HG02943 (cell line): ENCODE results near the gene CEND1.

ENCODE experiments used
- ATAC-seq: cut with Tn5 transposase; IDR thresholded peaks from one replicate; pipeline ENCODE4 v1.9.1; 2021; ENCODE audit warnings: mild to moderate bottlenecking, low read depth, moderate library complexity; ENCODE audit not compliant: unreplicated experiment

CEND1 gene

DNA sequence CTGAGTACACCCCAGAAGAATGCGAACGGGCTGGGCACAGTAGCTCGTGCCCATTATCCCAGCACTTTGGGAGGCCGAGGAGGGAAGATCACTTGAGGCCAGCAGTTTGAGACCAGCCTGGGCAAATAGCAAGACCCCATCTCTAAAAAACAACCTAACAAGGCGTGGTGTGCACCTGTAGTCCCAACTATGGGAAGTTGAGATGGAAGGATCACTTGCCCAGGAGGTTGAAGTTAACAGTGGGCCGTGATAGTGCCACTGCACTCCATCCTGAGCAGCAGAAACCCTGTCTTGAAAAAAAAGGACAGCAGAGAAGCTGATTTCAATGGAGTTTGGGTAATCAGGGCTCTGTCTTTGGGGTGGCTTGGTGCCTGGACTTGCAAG is 23.2 kb upstream of the CEND1 start:
- no peak for ATAC-seq

GRCh38 chr11:812390-812789 is 22.5 kb upstream of the CEND1 start:
- no peak for ATAC-seq

DNA sequence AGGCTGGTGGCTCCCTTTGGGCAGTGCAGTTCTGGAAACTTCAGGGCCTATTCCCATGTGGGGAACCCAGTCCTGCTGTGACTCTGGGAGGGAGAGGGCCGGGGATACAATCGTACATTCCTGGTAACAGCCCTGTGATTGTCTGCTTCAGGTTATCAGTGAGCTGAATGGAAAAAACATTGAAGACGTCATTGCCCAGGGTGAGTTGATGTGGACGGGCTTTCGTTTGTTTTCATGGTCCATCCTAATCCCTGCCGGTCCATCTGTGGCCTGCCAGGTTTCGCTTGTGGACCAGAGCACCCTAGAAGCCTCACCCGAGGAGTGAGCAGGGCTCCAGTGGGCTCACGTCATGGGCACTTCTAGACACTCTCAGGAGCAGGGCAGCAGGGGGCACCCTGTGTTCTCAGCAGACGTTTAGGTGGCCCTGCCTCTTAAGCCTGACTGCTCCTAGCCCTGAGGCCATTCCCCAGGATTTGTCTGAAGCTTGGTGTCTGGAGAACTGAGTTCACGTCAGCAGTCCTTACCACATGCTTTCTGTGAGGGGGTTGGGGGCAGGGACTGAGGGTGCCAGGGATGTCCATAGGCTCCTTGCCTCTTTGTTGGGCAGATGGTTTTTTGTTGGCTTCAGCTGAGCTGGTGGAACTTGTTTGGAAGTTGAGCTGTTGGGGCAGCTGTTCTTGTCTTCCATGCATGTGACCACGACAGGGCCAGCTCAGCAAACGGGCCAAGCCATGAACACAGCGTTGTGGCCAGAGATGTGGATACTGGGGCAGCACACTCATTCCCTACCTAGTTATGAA is 21.8 kb upstream of the CEND1 start:
- ATAC-seq, result no peak

DNA sequence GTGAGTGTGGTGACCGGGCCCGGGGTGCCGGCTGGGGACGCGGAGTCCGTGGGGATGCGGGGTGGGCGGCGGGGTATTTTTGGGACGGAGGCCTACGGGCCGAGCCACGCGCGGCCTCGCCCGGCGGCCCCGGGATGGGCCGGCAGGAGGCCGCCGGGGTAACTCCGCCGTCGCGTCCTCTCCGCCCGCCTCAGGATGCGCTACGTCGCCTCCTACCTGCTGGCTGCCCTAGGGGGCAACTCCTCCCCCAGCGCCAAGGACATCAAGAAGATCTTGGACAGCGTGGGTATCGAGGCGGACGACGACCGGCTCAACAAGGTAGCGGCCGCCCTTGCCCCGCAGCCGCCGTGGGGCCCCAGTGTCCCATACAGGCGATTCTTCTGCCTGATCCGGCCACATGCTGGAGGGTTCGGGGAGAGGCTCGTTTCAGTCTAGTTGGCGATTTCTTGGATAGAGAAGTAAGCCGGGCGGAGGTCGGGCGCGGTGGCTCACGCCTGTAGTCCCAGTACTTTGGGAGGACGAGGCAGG is 20.2 kb upstream of the CEND1 start:
- no peak for ATAC-seq

DNA sequence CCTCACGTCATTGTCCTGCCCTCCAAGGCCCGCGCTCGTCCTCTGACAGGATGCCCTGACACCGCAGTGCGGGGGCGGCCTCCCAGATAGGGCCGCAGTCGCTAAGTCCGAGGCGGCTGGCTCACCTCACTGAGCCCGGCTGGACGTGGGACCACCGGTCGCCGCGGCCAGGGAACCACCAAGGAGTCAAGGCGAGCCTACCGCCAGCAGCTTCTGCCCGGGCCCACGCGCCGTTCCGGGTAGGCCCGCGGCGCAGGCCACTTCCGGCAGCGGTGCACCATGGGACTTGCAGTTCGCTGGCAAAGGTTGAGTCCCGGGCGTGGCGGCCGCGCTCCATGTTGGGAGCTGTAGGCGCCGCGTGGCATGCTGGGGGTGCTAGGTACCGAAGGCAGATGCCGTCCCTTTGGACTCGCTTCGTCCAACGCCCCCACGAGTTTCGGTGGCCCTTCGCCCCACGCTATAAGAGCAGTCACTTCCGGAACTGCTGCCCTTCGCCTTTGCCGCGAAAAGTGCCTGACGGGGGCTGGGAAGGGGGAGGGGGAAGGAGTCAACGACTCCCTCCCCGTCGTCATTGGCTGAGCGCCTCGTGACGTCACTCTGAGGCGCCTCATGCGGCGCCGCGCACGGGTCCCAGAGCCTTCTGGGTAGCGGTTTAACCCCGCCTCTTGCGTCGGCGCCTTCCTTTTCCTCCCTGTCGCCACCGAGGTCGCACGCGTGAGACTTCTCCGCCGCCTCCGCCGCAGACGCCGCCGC is 19.6 kb upstream of the CEND1 start, which contains the start of gene RPLP2:
TSS of gene RPLP2 (plus strand) at position 681 of the 753 bp plus-strand sequence. CDS start 268 bp downstream, outside the sequence.
- peak; percentile 71 for ATAC-seq

- ATAC-seq, result no peak
Measured at GRCh38 chr11:808427-809286, 18.8 kb upstream of the CEND1 start.

DNA sequence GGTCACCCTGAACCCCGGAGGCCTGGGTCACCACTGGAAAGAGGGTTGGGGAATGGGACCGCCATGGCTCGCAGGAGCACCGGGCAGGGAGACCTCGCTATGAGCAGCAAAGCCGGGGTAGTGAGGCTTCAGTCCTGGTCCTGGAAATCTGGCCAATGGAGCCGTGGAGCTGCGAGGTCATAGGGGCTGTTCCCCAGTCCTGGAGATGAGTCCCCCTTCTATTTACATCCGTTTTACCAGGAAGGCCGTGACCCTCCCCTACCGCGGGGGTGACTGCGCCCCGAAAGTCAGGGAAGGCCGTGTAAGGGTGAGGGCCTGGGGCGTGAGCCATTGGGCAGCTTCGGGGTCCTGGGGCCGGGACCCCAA is 14.7 kb upstream of the CEND1 start:
- ATAC-seq, result no peak

DNA sequence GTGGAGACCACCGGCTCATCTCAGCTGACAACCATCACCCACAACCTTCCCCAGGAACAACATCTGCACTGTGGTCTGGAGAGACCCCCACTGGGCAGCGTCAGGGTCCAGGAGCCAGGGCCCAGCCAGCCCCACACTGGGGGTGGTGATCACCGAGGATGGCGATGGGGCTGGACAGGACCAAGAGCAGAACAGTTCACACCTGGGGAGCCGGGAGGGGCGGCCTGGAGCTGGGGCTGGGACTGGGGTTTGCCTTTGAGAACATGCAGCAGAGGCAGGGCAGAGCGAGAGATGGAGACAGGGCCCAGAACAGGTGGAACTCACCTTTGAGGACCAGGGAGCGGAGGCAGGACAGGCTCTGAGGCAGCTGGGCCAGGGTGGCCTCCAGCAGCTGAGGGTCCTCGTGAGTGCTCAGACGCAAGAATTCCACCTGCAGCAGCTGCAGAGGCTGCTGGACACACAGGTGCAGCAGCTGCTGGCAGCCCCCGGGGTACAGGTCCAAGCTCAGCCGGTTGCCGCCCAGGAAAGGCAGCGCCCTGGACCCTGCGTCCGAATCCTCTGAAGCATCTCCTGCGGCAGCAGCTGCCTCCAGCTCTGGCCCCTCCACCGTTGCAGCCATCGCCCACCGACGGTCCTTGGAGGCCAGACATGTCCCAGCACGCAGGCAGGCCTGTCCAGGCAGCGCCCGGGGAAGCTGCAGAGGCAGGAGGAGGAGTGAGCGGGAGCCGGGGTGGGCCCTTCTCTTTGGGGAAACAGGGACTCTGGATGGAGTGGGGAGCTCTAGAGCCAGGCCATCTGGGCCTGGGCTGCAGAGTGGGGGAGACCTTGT is 14.1 kb upstream of the CEND1 start:
- no peak for ATAC-seq

DNA sequence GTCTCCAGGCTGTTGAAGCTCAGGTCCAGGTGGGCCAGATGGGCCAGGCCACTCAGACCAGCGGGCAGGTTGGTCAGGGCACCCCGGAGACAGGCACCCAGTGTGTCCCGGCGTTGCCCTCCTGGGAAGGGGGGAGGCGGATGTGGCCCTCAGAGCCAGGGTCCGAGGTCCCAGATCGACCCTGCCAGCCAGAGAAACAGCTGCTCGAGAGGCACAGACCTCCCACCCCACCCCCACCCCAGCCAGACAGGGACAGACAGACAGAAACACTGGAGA is 13.5 kb upstream of the CEND1 start:
- ATAC-seq, result no peak

DNA sequence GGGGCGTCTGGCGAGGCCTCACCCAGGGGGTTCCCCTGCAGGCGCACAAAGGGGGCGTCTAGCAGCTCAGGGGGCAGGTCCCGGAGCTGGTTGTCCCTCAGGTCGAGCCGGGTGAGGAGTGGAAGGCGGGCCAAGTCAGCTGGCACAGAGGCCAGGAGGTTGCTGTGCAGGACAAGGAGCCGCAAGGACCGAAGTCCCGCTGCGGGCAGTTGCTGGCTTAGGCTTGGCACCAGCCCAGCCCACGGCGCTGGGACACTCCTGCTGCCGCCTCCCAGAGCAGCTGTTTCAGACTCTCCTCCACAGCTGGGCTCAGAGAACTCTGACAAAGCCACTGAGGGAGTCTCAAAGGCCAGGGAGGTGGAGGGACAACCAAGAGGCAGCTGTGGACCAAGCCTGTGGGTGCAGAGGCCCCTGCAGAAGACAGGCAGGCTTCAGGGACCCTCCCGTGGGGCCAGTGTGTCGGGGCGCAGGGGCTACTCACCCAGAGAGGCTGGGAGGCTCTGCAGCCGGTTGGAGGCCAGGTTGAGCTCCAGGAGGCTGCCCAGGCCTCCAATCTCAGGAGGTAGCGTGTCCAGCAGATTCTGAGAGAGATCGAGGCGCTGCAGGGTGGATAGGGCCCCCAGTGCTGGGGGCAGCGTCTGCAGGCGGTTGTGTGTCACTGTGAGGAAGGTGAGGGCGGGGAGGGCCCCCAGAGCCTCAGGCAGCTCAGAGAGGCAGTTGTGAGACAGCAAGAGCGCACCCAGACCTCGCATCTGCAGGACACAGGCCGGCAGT is 13.0 kb upstream of the CEND1 start:
- no peak for ATAC-seq

GRCh38 chr11:802018-802617 is 12.2 kb upstream of the CEND1 start:
- no peak for ATAC-seq

DNA sequence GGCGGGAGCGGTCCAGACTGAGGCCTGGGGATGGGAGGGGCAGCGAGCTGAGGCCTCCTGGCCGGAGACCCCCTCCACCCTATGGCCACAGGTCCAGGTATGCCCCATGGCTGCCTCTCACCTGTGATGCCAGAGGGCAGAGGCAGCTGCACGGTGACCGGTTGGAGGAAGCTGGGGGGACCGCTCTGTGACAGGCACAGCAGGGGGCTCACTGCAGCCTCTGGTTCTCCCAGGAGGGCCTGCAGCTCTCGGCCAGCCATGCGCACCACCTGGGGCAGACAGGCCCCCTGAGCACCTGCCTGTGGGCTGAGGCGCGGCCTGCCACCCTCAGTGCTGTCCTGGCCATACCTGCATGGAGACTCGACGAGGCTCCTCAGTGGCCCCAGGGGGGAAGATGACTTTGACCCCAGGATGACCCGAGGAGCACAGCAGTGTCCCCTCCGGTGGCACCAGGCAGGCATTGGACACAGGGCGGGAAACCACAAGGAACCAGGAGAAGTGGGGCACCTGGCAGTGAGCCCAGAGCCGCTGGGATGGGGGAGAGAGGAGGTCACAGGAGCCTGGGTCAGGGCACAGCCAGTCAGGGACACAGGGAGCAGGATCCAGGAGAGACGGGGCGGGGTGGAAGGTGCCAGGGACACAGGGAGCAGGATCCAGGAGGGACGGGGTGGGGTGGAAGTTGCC is 11.3 kb upstream of the CEND1 start:
- ATAC-seq, result no peak

- no peak for ATAC-seq
Measured at GRCh38 chr11:800473-800872, 10.6 kb upstream of the CEND1 start.

DNA sequence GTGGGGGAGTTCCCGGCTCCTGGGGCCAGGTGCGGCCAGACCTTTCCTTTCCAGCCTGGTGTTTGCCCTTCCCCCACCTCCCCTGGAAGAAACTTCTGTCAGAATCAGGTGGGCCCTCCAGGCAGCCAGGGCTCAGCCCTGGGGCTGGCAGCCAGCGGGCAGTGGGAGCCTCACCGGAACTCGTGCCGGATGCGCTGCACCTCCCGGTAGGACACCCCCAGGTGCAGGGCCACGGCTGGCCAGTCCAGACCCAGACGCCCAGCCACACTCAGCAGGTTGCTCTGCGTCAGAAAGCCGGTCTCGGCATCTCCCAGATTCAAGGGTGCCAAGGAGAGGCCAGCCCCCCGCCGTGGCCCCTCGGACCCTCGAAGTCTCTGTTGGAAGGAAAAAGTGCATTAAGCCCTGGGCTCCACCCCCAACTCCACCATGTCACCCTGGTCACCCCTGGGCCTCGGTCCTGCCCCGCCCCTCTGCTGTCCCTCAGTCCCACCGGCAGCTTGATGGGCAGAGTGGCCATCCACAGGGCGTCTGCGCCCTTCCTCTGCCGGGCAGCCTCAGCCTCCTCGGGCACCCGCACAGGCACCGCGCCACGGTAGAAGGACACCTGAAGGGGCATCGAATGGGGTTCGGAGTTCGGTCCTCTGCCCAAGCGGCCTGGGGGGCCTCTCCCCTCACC is 9.9 kb upstream of the CEND1 start:
- no peak for ATAC-seq

DNA sequence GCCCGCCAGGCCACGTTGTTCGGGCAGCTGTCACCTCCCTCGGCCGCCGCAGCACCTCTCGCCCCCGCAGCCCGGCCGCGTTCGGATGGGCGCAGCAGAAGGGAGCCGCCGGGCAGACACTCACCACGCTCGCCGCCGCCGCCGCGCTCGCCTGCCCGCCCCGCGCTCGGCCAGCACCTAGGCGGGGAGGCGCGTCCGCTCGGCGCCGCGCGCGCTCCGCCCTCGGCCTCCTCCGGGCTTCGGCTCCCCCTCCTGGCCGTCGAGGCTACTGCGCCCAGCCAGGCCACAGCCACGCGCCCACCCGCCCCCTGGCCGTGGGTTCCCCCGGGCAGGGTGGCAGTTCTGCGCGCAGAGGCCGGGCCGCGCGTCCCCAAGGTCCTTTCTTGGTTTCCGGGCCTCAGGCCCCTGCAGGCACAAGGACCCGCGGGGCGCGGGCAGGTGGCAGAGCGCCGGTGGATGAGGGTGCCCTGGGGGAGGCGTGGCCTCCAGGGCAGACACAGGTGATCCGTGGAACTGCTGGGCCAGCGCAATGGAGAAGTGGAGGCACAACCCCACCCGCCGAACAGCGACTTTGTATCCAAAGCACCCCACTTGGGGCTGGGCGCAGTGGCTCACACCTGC is 8.3 kb upstream of the CEND1 start, which contains the start of gene SLC25A22:
TSS of gene SLC25A22 (minus strand) at position 189 of the 621 bp plus-strand sequence. CDS start 3,275 bp downstream, outside the sequence.
- ATAC-seq, result peak; percentile 54

DNA sequence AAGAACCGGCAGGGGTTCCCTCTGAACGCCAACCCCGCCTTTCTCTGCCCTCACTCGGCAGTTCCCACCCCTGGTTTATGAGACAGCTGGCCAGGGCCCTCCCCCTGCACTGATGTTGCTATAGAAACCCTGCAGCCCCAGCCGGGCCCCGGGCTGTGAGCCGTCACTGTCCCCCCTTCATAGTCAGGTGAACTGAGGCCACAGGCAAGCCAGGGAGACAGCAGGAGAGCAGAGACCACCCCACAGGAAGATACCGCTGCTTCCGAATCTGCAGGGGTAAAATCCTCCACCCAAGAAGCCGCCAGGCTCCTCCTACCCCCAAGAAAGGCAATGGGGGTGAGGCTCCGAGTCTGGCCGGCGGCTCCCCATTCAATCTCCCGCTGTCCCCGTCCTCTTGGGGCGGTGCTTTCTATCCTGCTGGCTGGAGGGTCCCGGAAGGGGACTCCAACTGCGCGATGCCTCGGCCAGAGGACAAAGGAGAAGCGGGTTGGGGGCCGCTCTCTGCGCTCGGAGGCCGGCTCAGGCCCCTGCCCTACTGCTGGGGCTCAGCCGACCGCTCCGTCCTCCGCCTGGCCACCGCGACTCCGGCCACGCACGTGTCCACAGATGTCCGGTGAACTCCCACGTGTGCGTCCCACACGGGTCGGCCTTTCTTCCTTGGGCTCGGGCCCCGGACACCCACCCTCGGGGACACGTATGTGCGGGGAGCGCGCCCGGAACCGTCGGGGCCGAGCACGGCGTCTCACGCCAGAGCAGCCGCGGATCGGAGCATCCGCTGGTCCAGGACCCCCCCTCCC is 7.6 kb upstream of the CEND1 start:
- ATAC-seq, result peak; percentile 36
